Measurements from ENCODE around the gene RIBC1. TPM values are rescaled to one million over a fixed set of nuclear protein-coding genes. Genes with fewer than 3 reads are reported as not detected.

RIBC1 gene
- total and polyA plus RNA-seq, 4 donors, result 6.0 to 12.7 (median 9.8) TPM

GRCh38 chrX:53438174-53438831, 15.6 kb downstream of the RIBC1 start:
- no peak for ATAC-seq (ENCODE audit: insufficient read depth, low FRiP score)
- no peak for TF ChIP-seq CTCF (IDR thresholded peaks at IDR 0.05; ENCODE audit: control extremely low read depth, extremely low read depth)
- DNase-seq, result no peak
- Histone ChIP-seq H3K9me3 (ENCODE audit: control insufficient read depth in 4 of 4, insufficient read depth in 3 of 4, low read length in 3 of 4) (peaks cover 0 to 2% (median 0%) of the 10 kb centered on the region in 4 donors), H3K9ac (ENCODE audit: insufficient read depth in 1 of 2, low read length in 2 of 2) (no peak overlapping the region), H3K27ac (ENCODE audit: low read depth in 1 of 2, low read length in 1 of 2) (no peak overlapping the region), H3K4me1 (ENCODE audit: control insufficient read depth in 5 of 5, insufficient read depth in 5 of 5, low read length in 5 of 5) (peaks cover 0 to 6% (median 3%) of the 10 kb centered on the region in 5 donors), H3K36me3 (ENCODE audit: control insufficient read depth in 4 of 4, insufficient read depth in 4 of 4, low read length in 4 of 4) (no peaks in the 10 kb centered on the region), H3K27me3 (ENCODE audit: control insufficient read depth in 3 of 3, insufficient read depth in 3 of 3, low read length in 2 of 3) (peaks cover 0 to 49% (median 43%) of the 10 kb centered on the region in 3 donors), H3K4me3 (no peak overlapping the region)
- WGBS, 2 donors, result 48 to 73% methylated on average over 5 of the region's 5 CpGs

- Histone ChIP-seq H3K4me3 (no peak overlapping the region), H3K9ac (ENCODE audit: insufficient read depth in 1 of 2, low read length in 2 of 2) (no peak overlapping the region), H3K36me3 (ENCODE audit: control insufficient read depth in 4 of 4, insufficient read depth in 4 of 4, low read length in 4 of 4) (no peaks in the 10 kb centered on the region), H3K27ac (ENCODE audit: low read depth in 1 of 2, low read length in 1 of 2) (no peak overlapping the region), H3K4me1 (ENCODE audit: control insufficient read depth in 5 of 5, insufficient read depth in 5 of 5, low read length in 5 of 5) (peaks cover 0 to 6% (median 3%) of the 10 kb centered on the region in 5 donors), H3K27me3 (ENCODE audit: control insufficient read depth in 3 of 3, insufficient read depth in 3 of 3, low read length in 2 of 3) (peaks cover 0 to 50% (median 46%) of the 10 kb centered on the region in 3 donors), H3K9me3 (ENCODE audit: control insufficient read depth in 4 of 4, insufficient read depth in 3 of 4, low read length in 3 of 4) (peaks cover 0 to 2% (median 0%) of the 10 kb centered on the region in 4 donors)
- WGBS, 2 donors, result 67 to 85% methylated on average over 1 of the region's 1 CpG
- DNase-seq (no peak), ATAC-seq (ENCODE audit: insufficient read depth, low FRiP score) (no peak)
- TF ChIP-seq CTCF (IDR thresholded peaks at IDR 0.05; ENCODE audit: control extremely low read depth, extremely low read depth), result no peak
These were observed 16.2 kb downstream of the RIBC1 start for GRCh38 chrX:53438832-53439230.

- no peak for DNase-seq
- Histone ChIP-seq H3K9me3 (ENCODE audit: control insufficient read depth in 4 of 4, insufficient read depth in 3 of 4, low read length in 3 of 4) (peaks cover 0 to 2% (median 0%) of the 10 kb centered on the region in 4 donors), H3K36me3 (ENCODE audit: control insufficient read depth in 4 of 4, insufficient read depth in 4 of 4, low read length in 4 of 4) (no peaks in the 10 kb centered on the region), H3K4me1 (ENCODE audit: control insufficient read depth in 5 of 5, insufficient read depth in 5 of 5, low read length in 5 of 5) (peaks cover 0 to 6% (median 3%) of the 10 kb centered on the region in 5 donors), H3K27me3 (ENCODE audit: control insufficient read depth in 3 of 3, insufficient read depth in 3 of 3, low read length in 2 of 3) (peaks cover 0 to 53% (median 50%) of the 10 kb centered on the region in 3 donors), H3K27ac (ENCODE audit: low read depth in 1 of 2, low read length in 1 of 2) (peak overlapping the region in 1 of 2 donors; percentile 62), H3K4me3 (no peak overlapping the region), H3K9ac (ENCODE audit: insufficient read depth in 1 of 2, low read length in 2 of 2) (no peak overlapping the region)
- WGBS, 2 donors, result 43 to 78% methylated on average over 5 of the region's 5 CpGs
- ATAC-seq (ENCODE audit: insufficient read depth, low FRiP score), result no peak
- TF ChIP-seq CTCF (IDR thresholded peaks at IDR 0.05; ENCODE audit: control extremely low read depth, extremely low read depth), result no peak
These were observed 17.4 kb downstream of the RIBC1 start for GRCh38 chrX:53440101-53440500.

Data from lung (tissue), 12 donors.